ENCODE data around the gene THRB. TPM values are rescaled to one million over a fixed set of nuclear protein-coding genes. Genes with fewer than 3 reads are reported as not detected.

THRB gene
- total and polyA plus RNA-seq, 2 donors (not counting 3 experiments of a cell fraction or from before 2014, with no cell fraction given) = 0.06 TPM; not detected in 1

DNA sequence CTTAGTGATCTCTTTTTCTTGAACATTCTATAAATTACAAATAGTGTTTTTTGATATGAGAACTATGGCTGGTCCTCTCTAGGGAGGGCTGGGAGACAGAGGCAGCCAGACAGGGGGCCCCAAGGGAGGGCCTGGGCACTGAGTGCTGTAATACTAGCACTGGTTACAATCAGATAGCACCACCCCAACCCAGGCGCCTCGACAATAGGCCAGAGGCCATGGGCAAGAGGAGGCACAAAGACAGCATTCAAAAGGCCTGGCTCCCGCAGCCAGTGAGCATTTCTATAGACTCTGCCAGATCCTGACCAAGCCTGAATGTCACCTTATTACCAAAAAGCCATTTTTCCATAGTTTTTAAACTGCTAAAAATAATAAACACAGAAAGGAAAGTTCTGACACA is 158.5 kb downstream of the THRB start:
- BruUV-seq (replicated peaks) = no TSS peak
- Histone ChIP-seq H4K20me1 (replicated peaks; ENCODE audit: control insufficient read depth, extremely low read depth, insufficient read depth, low read length) (no peaks in the 10 kb centered on the region), H3K4me1 (ENCODE audit: control insufficient read depth, extremely low read depth, insufficient read depth, low read length) (no peaks in the 10 kb centered on the region), H3K36me3 (ENCODE audit: control insufficient read depth in 2 of 2, extremely low read depth in 1 of 2, insufficient read depth in 2 of 2, low read length in 2 of 2) (no peaks in the 10 kb centered on the region), H3K79me2 (ENCODE audit: control insufficient read depth, insufficient read depth, low read length) (no peaks in the 10 kb centered on the region), H3K27ac (ENCODE audit: insufficient read depth, low read depth, low read length) (no peak overlapping the region), H3K9me3 (replicated peaks; ENCODE audit: control insufficient read depth, insufficient read depth, low read length) (no peaks in the 10 kb centered on the region), H3K27me3 (ENCODE audit: control insufficient read depth in 2 of 2, insufficient read depth in 2 of 2, low read length in 2 of 2) (no peaks in the 10 kb centered on the region), H3K4me2 (ENCODE audit: insufficient read depth, low read length) (no peak overlapping the region), H3K9ac (replicated peaks; ENCODE audit: extremely low read depth, insufficient read depth, low read length) (no peak overlapping the region), H3K9me1 (replicated peaks; ENCODE audit: control insufficient read depth, extremely low read depth, insufficient read depth, low read length) (no peaks in the 10 kb centered on the region), H3K4me3 (replicated peaks in 1 of 3; ENCODE audit: insufficient read depth in 1 of 3, low read depth in 1 of 3, low read length in 3 of 3) (no peak overlapping the region), H2AFZ (ENCODE audit: low read depth, low read length) (no peak overlapping the region)
- no peak for TF ChIP-seq FOS (IDR thresholded peaks at IDR 0.05; ENCODE audit: borderline replicate concordance, insufficient read depth, low read length)
- no peak for TF ChIP-seq POLR2AphosphoS5 (IDR thresholded peaks at IDR 0.05; ENCODE audit: insufficient read depth, low read depth, low read length)
- TF ChIP-seq EZH2 (IDR thresholded peaks at IDR 0.05; ENCODE audit: borderline replicate concordance, low read depth, low read length, severe bottlenecking) = no peak
- TF ChIP-seq JUN (IDR thresholded peaks at IDR 0.05; ENCODE audit: borderline replicate concordance, insufficient read depth, insufficient read length, low read depth) = no peak
- TF ChIP-seq, protein P1, sequence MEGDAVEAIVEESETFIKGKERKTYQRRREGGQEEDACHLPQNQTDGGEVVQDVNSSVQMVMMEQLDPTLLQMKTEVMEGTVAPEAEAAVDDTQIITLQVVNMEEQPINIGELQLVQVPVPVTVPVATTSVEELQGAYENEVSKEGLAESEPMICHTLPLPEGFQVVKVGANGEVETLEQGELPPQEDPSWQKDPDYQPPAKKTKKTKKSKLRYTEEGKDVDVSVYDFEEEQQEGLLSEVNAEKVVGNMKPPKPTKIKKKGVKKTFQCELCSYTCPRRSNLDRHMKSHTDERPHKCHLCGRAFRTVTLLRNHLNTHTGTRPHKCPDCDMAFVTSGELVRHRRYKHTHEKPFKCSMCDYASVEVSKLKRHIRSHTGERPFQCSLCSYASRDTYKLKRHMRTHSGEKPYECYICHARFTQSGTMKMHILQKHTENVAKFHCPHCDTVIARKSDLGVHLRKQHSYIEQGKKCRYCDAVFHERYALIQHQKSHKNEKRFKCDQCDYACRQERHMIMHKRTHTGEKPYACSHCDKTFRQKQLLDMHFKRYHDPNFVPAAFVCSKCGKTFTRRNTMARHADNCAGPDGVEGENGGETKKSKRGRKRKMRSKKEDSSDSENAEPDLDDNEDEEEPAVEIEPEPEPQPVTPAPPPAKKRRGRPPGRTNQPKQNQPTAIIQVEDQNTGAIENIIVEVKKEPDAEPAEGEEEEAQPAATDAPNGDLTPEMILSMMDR (IDR thresholded peaks at IDR 0.05; ENCODE audit: extremely low read depth in 1 of 2, insufficient read depth in 1 of 2, low read depth in 1 of 2, low read length in 2 of 2) = no peak
- no peak for TF ChIP-seq GATA2 (IDR thresholded peaks at IDR 0.05; ENCODE audit: insufficient read depth, insufficient read length, low read depth, low read length)
- no peak for TF ChIP-seq POLR2A (IDR thresholded peaks at IDR 0.05; ENCODE audit: low read depth, low read length)
- TF ChIP-seq MYC (IDR thresholded peaks at IDR 0.05; ENCODE audit: low read depth, low read length) = no peak
- TF ChIP-seq, protein P2, sequence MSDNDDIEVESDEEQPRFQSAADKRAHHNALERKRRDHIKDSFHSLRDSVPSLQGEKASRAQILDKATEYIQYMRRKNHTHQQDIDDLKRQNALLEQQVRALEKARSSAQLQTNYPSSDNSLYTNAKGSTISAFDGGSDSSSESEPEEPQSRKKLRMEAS (IDR thresholded peaks at IDR 0.05; ENCODE audit: insufficient read depth, insufficient read length) = no peak
- CTCF ChIA-PET = no interaction called here
- dilution Hi-C loops (cut with MboI; ENCODE audit: extremely low pct_ligation_motif_present, low sequenced_read_pairs) = no loop called here
- DNase-seq (ENCODE audit: low read depth, low spot score) = no peak
- FAIRE-seq = no peak
- POLR2A ChIA-PET = no interaction called here
- intact Hi-C loops (cut with micrococcal nuclease) = no loop called here

Data from endothelial cell of umbilical vein (primary cell).